Measurements from ENCODE around the gene ATL1. TPM values are rescaled to one million over a fixed set of nuclear protein-coding genes. Genes with fewer than 3 reads are reported as not detected.

Gene ATL1
- total and polyA plus RNA-seq, 2 of the 4 experiments (the other 2 are of a cell fraction), result 6.0 to 12.2 TPM

DNA sequence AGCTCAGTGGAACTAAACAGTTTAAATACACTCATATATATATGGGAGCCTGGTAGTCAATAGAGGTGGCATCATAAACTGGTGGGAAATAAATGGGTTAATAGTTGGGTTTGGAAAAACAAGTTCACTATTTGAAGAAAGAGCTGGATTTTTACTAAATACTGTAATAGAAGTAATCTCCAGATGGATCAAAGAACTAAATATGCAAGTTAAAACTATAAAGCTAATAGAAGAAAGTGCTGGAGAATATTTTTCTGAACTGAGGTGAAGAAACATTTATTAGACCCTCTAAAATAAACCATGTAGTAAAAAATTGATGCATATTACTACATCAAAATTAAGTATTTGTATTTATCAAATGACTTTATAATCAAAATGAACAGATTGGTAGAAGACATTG, 38.8 kb downstream of the ATL1 start:
- Histone ChIP-seq H2BK120ac (ENCODE audit: low read depth, low read length) (no peak overlapping the region), H3K36me3 (ENCODE audit: control insufficient read depth, insufficient read depth, low read length) (no peaks in the 10 kb centered on the region), H3K27me3 (ENCODE audit: control insufficient read depth, insufficient read depth, low read length) (no peaks in the 10 kb centered on the region), H2BK15ac (ENCODE audit: low read depth, low read length) (no peak overlapping the region), H3K23ac (ENCODE audit: low read depth, low read length) (no peak overlapping the region), H3K9me3 (ENCODE audit: control insufficient read depth, insufficient read depth, low read length) (no peaks in the 10 kb centered on the region), H4K20me1 (ENCODE audit: insufficient read depth, low read length) (no peaks in the 10 kb centered on the region), H3K4me2 (ENCODE audit: low read depth, low read length) (no peak overlapping the region), H4K5ac (ENCODE audit: low read depth, low read length) (no peak overlapping the region), H3K14ac (replicated peaks; ENCODE audit: low read depth, low read length) (no peak overlapping the region), H2AK9ac (replicated peaks; ENCODE audit: low read depth, low read length, poor library complexity) (no peak overlapping the region), H3K18ac (ENCODE audit: low read depth, low read length) (no peak overlapping the region), H3K9me1 (ENCODE audit: insufficient read depth, low read length) (no peaks in the 10 kb centered on the region), H2BK5ac (ENCODE audit: low read depth, low read length, poor library complexity, severe bottlenecking) (no peak overlapping the region), H3K4ac (ENCODE audit: low read depth, low read length) (no peak overlapping the region), H3K9ac (ENCODE audit: low read depth, low read length) (no peak overlapping the region), H4K8ac (ENCODE audit: low read depth in 2 of 2, low read length in 2 of 2) (no peak overlapping the region), H3K4me3 (ENCODE audit: insufficient read depth, low read depth, low read length) (no peak overlapping the region), H2AK5ac (ENCODE audit: low read depth, low read length) (no peak overlapping the region), H3K79me1 (ENCODE audit: low read depth in 1 of 2, low read length in 2 of 2) (no peaks in the 10 kb centered on the region), H3K4me1 (ENCODE audit: control insufficient read depth, insufficient read depth, low read length) (peaks cover 4% of the 10 kb centered on the region; the same call in 1 of the 2 replicates), H2BK20ac (ENCODE audit: low read depth, low read length) (no peak overlapping the region), H3K27ac (ENCODE audit: insufficient read depth, low read length) (no peak overlapping the region), H3K56ac (ENCODE audit: extremely low read depth, insufficient read depth, low read length) (no peak overlapping the region), H2AFZ (replicated peaks; ENCODE audit: low read length, poor library complexity) (no peak overlapping the region), H4K91ac (ENCODE audit: insufficient read depth, low read depth, low read length) (no peak overlapping the region)
- no peak for TF ChIP-seq MAZ (IDR thresholded peaks at IDR 0.05; ENCODE audit: borderline replicate concordance, low read depth, low read length)
- TF ChIP-seq, protein P1, sequence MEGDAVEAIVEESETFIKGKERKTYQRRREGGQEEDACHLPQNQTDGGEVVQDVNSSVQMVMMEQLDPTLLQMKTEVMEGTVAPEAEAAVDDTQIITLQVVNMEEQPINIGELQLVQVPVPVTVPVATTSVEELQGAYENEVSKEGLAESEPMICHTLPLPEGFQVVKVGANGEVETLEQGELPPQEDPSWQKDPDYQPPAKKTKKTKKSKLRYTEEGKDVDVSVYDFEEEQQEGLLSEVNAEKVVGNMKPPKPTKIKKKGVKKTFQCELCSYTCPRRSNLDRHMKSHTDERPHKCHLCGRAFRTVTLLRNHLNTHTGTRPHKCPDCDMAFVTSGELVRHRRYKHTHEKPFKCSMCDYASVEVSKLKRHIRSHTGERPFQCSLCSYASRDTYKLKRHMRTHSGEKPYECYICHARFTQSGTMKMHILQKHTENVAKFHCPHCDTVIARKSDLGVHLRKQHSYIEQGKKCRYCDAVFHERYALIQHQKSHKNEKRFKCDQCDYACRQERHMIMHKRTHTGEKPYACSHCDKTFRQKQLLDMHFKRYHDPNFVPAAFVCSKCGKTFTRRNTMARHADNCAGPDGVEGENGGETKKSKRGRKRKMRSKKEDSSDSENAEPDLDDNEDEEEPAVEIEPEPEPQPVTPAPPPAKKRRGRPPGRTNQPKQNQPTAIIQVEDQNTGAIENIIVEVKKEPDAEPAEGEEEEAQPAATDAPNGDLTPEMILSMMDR (conservative IDR thresholded peaks at IDR 0.05; ENCODE audit: low read depth, low read length), result no peak
- no peak for TF ChIP-seq FOS (IDR thresholded peaks at IDR 0.05; ENCODE audit: low read depth, low read length)
- TF ChIP-seq NFE2L2 (IDR thresholded peaks at IDR 0.05; ENCODE audit: low read depth, low read length), result no peak
- no peak for TF ChIP-seq MAFK (IDR thresholded peaks at IDR 0.05; ENCODE audit: low read depth, low read length)
- TF ChIP-seq BHLHE40 (IDR thresholded peaks at IDR 0.05; ENCODE audit: low read depth, low read length), result no peak
- TF ChIP-seq MXI1 (IDR thresholded peaks at IDR 0.05; ENCODE audit: borderline replicate concordance, low read depth, low read length), result no peak
- TF ChIP-seq CHD1 (IDR thresholded peaks at IDR 0.05; ENCODE audit: low read depth, low read length), result no peak
- BruUV-seq (replicated peaks), result no TSS peak
- ATAC-seq (ENCODE audit: low read depth) (no peak), DNase-seq (no peak)
- CTCF ChIA-PET, result no interaction called here
- intact Hi-C loops (cut with micrococcal nuclease), result no loop called here
- in situ Hi-C loops (cut with MboI; ENCODE audit: low sequenced_read_pairs), result loop anchor here (25.0 kb wide), 1 partner anchor 614 kb away; no protein-coding TSS in a partner anchor
- POLR2A ChIA-PET (ENCODE audit: unreplicated experiment), result no interaction called here
- dilution Hi-C loops (cut with HindIII; ENCODE audit: low sequenced_read_pairs, unreplicated experiment), result no loop called here

Measured in IMR-90 (cell line).